H1 (cell line): ENCODE measurements around the gene MPND. TPM values are rescaled to one million over a fixed set of nuclear protein-coding genes. Genes with fewer than 3 reads are reported as not detected.

Experiments
- CEBPB ChIP-seq: IDR thresholded peaks from 2 replicates; pipeline ENCODE4 v1.6.1; 2012; ENCODE audit warnings: low read depth, low read length
- CHD1 ChIP-seq: IDR thresholded peaks from 2 replicates; pipeline ENCODE4 v1.6.1; 2012; ENCODE audit warnings: low read depth, low read length, improper control_type of control experiment
- KDM1A ChIP-seq: fragments of 200-600, 300-600 bp; sonication (generic); IDR thresholded peaks from 2 replicates; pipeline ENCODE4 v1.7.1; 2016; ENCODE audit warnings: mild to moderate bottlenecking, low read length, borderline replicate concordance
- KDM4A ChIP-seq: IDR thresholded peaks from one replicate; pipeline ENCODE4 v1.7.1; 2012; ENCODE audit warnings: low read depth, mild to moderate bottlenecking, moderate library complexity, low read length, inconsistent platforms; ENCODE audit not compliant: severe bottlenecking
- RXRA ChIP-seq: IDR thresholded peaks from 2 replicates; pipeline ENCODE4 v1.6.1; 2011; ENCODE audit warnings: low read depth, mild to moderate bottlenecking, low read length, moderate library complexity; ENCODE audit not compliant: insufficient read depth
- USF2 ChIP-seq: IDR thresholded peaks from 2 replicates; pipeline ENCODE4 v1.6.1; 2011; ENCODE audit warnings: low read length, improper control_type of control experiment
- polyA plus RNA-seq, 7 experiments: library from polyadenylated mRNA; depleted of rRNA in 3 of 7; stranded (reverse) in 5 of 7; unstranded in 2 of 7; fragments of >200 nt in 5 of 7; fragments of 200-250 nt in 2 of 7; gene quantifications; 1 replicate in 5 of 7; 2 replicates in 1 of 7; 4 replicates in 1 of 7; pipeline versions ENCODE4 v1.2.1 to v1.2.3, GENCODE V29; 2011 to 2013; ENCODE audit warnings: missing spikeins in 2 of 7, mixed read lengths in 2 of 7
- total RNA-seq: library from RNA; stranded (reverse); fragmentation: NEBNext Ultra II Directional; extraction: Animal tissue kit (Norgen Biotek cat#: 25700); gene quantifications from 2 replicates; pipeline ENCODE4 v1.2.1, GENCODE V29; 2021

Gene MPND
- total and polyA plus RNA-seq, 2 of the 8 experiments (the other 6 are each of a cell fraction or from before 2014, with no cell fraction given) = 22.9 to 27.7 TPM

- TF ChIP-seq RXRA (no peak), CHD1 (no peak), CEBPB (no peak), USF2 (no peak), KDM1A (no peak), KDM4A (no peak)
Observed at GRCh38 chr19:4324228-4324627, 19.1 kb upstream of the MPND start (continued).
